Measurements from ENCODE around the gene APOBR. TPM values are rescaled to one million over a fixed set of nuclear protein-coding genes. Genes with fewer than 3 reads are reported as not detected.

The APOBR gene
- total and polyA plus RNA-seq, 2 of the 13 experiments (the other 11 are each of a cell fraction or from before 2014, with no cell fraction given): 0.03 TPM; not detected in 1

- TF ChIP-seq ZNF207 (IDR thresholded peaks at IDR 0.05; ENCODE audit: borderline replicate concordance) (no peak), SMARCE1 (IDR thresholded peaks at IDR 0.05; ENCODE audit: borderline replicate concordance) (no peak), ZBTB4 (CRISPR knock-in tag; IDR thresholded peaks at IDR 0.05; ENCODE audit: borderline replicate concordance) (no peak), NBN (conservative IDR thresholded peaks at IDR 0.05) (no peak), NCOA1 (CRISPR knock-in tag; IDR thresholded peaks at IDR 0.05) (no peak), PATZ1 (CRISPR knock-in tag; IDR thresholded peaks at IDR 0.05) (peak; percentile 87), GLI4 (CRISPR knock-in tag; IDR thresholded peaks at IDR 0.05; ENCODE audit: borderline replicate concordance) (no peak), DBP (CRISPR knock-in tag; IDR thresholded peaks at IDR 0.05; ENCODE audit: not compliant biosample characterization) (no peak), ELF1 (CRISPR knock-in tag; IDR thresholded peaks at IDR 0.05) (0 out of 2 replicates have a peak, but pooled peaks have one; percentile 34), SYNCRIP (IDR thresholded peaks at IDR 0.05; ENCODE audit: insufficient read depth, low read depth, low read length) (no peak), ZNF543 (CRISPR knock-in tag; IDR thresholded peaks at IDR 0.05) (0 out of 2 replicates have a peak, but pooled peaks have one; percentile 18), ZNF678 (CRISPR knock-in tag; IDR thresholded peaks at IDR 0.05) (no peak), ZBTB8A (CRISPR knock-in tag; IDR thresholded peaks at IDR 0.05; ENCODE audit: borderline replicate concordance, low read depth) (peak; percentile 42; the same call in 1 of the 2 replicates), GABPA (IDR thresholded peaks at IDR 0.05; ENCODE audit: low read depth, low read length) (no peak), GABPA (CRISPR knock-in tag; IDR thresholded peaks at IDR 0.05; ENCODE audit: low read depth) (0 out of 2 replicates have a peak, but pooled peaks have one; percentile 25), TFAP4 (IDR thresholded peaks at IDR 0.05; ENCODE audit: borderline replicate concordance, low read depth) (peak; percentile 73; the same call in 1 of the 2 replicates), ARID5B (CRISPR knock-in tag; IDR thresholded peaks at IDR 0.05) (peak; percentile 51)
Observed at GRCh38 chr16:28538733-28539596, 44.5 kb downstream of the APOBR start, which contains the start of gene NUPR1 (continued).

Data from HepG2 (cell line).